Measurements from ENCODE around the gene SCAPER.

DNA sequence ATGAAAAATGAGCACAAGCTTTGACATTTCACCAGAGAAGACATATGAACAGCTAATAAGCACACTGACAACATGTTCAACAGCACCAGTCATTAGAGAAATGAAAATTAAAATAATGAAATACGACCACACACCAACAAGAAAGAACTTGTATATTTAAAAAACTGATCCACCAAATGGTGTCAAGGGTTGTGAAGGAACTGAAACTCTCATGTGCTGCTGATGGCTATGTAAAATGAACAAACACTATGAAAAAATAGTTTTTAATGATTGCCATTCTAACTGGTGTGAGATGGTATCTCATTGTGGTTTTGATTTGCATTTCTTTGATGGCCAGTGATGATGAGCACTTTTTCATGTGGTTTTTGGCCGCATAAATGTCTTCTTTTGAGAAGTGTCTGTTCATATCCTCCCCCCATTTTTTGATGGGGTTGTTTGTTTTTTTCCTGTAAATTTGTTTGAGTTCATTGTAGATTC lies 193.8 kb downstream of the SCAPER start:
- TF ChIP-seq, protein P1, sequence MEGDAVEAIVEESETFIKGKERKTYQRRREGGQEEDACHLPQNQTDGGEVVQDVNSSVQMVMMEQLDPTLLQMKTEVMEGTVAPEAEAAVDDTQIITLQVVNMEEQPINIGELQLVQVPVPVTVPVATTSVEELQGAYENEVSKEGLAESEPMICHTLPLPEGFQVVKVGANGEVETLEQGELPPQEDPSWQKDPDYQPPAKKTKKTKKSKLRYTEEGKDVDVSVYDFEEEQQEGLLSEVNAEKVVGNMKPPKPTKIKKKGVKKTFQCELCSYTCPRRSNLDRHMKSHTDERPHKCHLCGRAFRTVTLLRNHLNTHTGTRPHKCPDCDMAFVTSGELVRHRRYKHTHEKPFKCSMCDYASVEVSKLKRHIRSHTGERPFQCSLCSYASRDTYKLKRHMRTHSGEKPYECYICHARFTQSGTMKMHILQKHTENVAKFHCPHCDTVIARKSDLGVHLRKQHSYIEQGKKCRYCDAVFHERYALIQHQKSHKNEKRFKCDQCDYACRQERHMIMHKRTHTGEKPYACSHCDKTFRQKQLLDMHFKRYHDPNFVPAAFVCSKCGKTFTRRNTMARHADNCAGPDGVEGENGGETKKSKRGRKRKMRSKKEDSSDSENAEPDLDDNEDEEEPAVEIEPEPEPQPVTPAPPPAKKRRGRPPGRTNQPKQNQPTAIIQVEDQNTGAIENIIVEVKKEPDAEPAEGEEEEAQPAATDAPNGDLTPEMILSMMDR (IDR thresholded peaks at IDR 0.05) = no peak
- no peak for TF ChIP-seq POLR2A (IDR thresholded peaks at IDR 0.05)

All from Peyer's patch (tissue), 4 donors.